Measurements from ENCODE around the gene ZNF512. TPM values are rescaled to one million over a fixed set of nuclear protein-coding genes. Genes with fewer than 3 reads are reported as not detected.

The ZNF512 gene
- total RNA-seq, 4 donors from 2014 or later, result 9.2 to 33.3 (median 20.2) TPM

- no peaks in the 10 kb centered on the region for H3K27me3 ChIP-seq
- H3K9me3 ChIP-seq, result no peaks in the 10 kb centered on the region
- no peak overlapping the region for H3K27ac ChIP-seq
- in situ Hi-C loops (cut with MboI; ENCODE audit: low pct_ligation_motif_present in 1 of 4, low pct_unique_long_range_greater_than_20kb in 1 of 4, low sequenced_read_pairs in 3 of 4) (no loop called here), intact Hi-C loops (cut with DNase I; ENCODE audit: low total_unique reads) (no loop called here)
- TF ChIP-seq, protein P1, sequence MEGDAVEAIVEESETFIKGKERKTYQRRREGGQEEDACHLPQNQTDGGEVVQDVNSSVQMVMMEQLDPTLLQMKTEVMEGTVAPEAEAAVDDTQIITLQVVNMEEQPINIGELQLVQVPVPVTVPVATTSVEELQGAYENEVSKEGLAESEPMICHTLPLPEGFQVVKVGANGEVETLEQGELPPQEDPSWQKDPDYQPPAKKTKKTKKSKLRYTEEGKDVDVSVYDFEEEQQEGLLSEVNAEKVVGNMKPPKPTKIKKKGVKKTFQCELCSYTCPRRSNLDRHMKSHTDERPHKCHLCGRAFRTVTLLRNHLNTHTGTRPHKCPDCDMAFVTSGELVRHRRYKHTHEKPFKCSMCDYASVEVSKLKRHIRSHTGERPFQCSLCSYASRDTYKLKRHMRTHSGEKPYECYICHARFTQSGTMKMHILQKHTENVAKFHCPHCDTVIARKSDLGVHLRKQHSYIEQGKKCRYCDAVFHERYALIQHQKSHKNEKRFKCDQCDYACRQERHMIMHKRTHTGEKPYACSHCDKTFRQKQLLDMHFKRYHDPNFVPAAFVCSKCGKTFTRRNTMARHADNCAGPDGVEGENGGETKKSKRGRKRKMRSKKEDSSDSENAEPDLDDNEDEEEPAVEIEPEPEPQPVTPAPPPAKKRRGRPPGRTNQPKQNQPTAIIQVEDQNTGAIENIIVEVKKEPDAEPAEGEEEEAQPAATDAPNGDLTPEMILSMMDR (IDR thresholded peaks at IDR 0.05), result no peak
- TF ChIP-seq POLR2A (IDR thresholded peaks at IDR 0.05) (no peak), POLR2AphosphoS5 (IDR thresholded peaks at IDR 0.05) (no peak), EP300 (IDR thresholded peaks at IDR 0.05; ENCODE audit: low read depth) (no peak)
- WGBS, 2 donors (ENCODE audit: low coverage in 1 of 2), result 88 to 93% methylated on average over 3 to 4 of the region's 4 CpGs
- no peak overlapping the region for H3K4me3 ChIP-seq
- no peaks in the 10 kb centered on the region for H3K4me1 ChIP-seq
- H3K36me3 ChIP-seq, result peaks cover 0 to 59% (median 17%) of the 10 kb centered on the region in 4 donors
- DNase-seq, result no peak
Measured at GRCh38 chr2:27647737-27648136, 64.9 kb downstream of the ZNF512 start.

- Histone ChIP-seq H3K4me1 (no peaks in the 10 kb centered on the region), H3K4me3 (no peak overlapping the region), H3K27me3 (no peaks in the 10 kb centered on the region), H3K27ac (no peak overlapping the region), H3K36me3 (peaks cover 0 to 77% (median 30%) of the 10 kb centered on the region in 4 donors), H3K9me3 (no peaks in the 10 kb centered on the region)
- in situ Hi-C loops (cut with MboI; ENCODE audit: low pct_ligation_motif_present in 1 of 4, low pct_unique_long_range_greater_than_20kb in 1 of 4, low sequenced_read_pairs in 3 of 4), result no loop called here
- intact Hi-C loops (cut with DNase I; ENCODE audit: low total_unique reads), result no loop called here
- DNase-seq, result no peak
- TF ChIP-seq EP300 (IDR thresholded peaks at IDR 0.05; ENCODE audit: low read depth) (no peak), POLR2A (IDR thresholded peaks at IDR 0.05) (no peak), POLR2AphosphoS5 (IDR thresholded peaks at IDR 0.05) (no peak)
- TF ChIP-seq, protein P1 (IDR thresholded peaks at IDR 0.05), result no peak
- WGBS, 2 donors (ENCODE audit: low coverage in 1 of 2), result 79 to 81% methylated on average over 4 of the region's 4 CpGs
Measured at GRCh38 chr2:27651056-27651455, 68.2 kb downstream of the ZNF512 start.

- H3K4me1 ChIP-seq, result no peaks in the 10 kb centered on the region
- DNase-seq, result no peak
- H3K27ac ChIP-seq, result no peak overlapping the region
- TF ChIP-seq, protein P1 (IDR thresholded peaks at IDR 0.05), result no peak
- TF ChIP-seq POLR2AphosphoS5 (IDR thresholded peaks at IDR 0.05), result no peak
- TF ChIP-seq POLR2A (IDR thresholded peaks at IDR 0.05), result no peak
- TF ChIP-seq EP300 (IDR thresholded peaks at IDR 0.05; ENCODE audit: low read depth), result no peak
- intact Hi-C loops (cut with DNase I; ENCODE audit: low total_unique reads), result no loop called here
- no peaks in the 10 kb centered on the region for H3K9me3 ChIP-seq
- H3K36me3 ChIP-seq, result peaks cover 0 to 70% (median 34%) of the 10 kb centered on the region in 4 donors
- H3K27me3 ChIP-seq, result no peaks in the 10 kb centered on the region
- in situ Hi-C loops (cut with MboI; ENCODE audit: low pct_ligation_motif_present in 1 of 4, low pct_unique_long_range_greater_than_20kb in 1 of 4, low sequenced_read_pairs in 3 of 4), result no loop called here
- H3K4me3 ChIP-seq, result no peak overlapping the region
Measured at GRCh38 chr2:27652341-27652740, 69.5 kb downstream of the ZNF512 start.

GRCh38 chr2:27652790-27653189, 69.9 kb downstream of the ZNF512 start:
- peaks cover 0 to 66% (median 32%) of the 10 kb centered on the region in 4 donors for H3K36me3 ChIP-seq
- in situ Hi-C loops (cut with MboI; ENCODE audit: low pct_ligation_motif_present in 1 of 4, low pct_unique_long_range_greater_than_20kb in 1 of 4, low sequenced_read_pairs in 3 of 4), result no loop called here
- no peak for DNase-seq

More at GRCh38 chr2:27652790-27653189, 69.9 kb downstream of the ZNF512 start:
- no peak overlapping the region for H3K4me3 ChIP-seq
- H3K4me1 ChIP-seq, result no peaks in the 10 kb centered on the region
- intact Hi-C loops (cut with DNase I; ENCODE audit: low total_unique reads), result no loop called here
- H3K9me3 ChIP-seq, result no peaks in the 10 kb centered on the region
- no peak overlapping the region for H3K27ac ChIP-seq
- TF ChIP-seq POLR2A (IDR thresholded peaks at IDR 0.05) (no peak), POLR2AphosphoS5 (IDR thresholded peaks at IDR 0.05) (no peak), EP300 (IDR thresholded peaks at IDR 0.05; ENCODE audit: low read depth) (no peak)
- TF ChIP-seq, protein P1 (IDR thresholded peaks at IDR 0.05), result no peak
- no peaks in the 10 kb centered on the region for H3K27me3 ChIP-seq
- WGBS, 2 donors (ENCODE audit: low coverage in 1 of 2), result 82 to 100% methylated on average over 1 of the region's 1 CpG
